Thoracic aorta (tissue), 2 donors: ENCODE data around the gene PCDH15. TPM values are rescaled to one million over a fixed set of nuclear protein-coding genes. Genes with fewer than 3 reads are reported as not detected.

ENCODE experiments used
- ATAC-seq: fragments of 150-250 bp; one replicate; pipeline ENCODE4 v1.8.0; 2017; ENCODE audit warnings: low read depth; ENCODE audit not compliant: insufficient number of reproducible peaks, low FRiP score
- DNase-seq: peaks from one replicate; pipeline ENCODE4 v3.0.0-alpha.2; 2020; ENCODE audit warnings: low spot score
- H3K27ac ChIP-seq, 2 donors: fragments of 200-600 bp; sonication (generic); 1 replicate in 1 of 2; 2 replicates in 1 of 2; pipeline ENCODE4 v1.5.1; 2016; ENCODE audit warnings: mild to moderate bottlenecking in 2 of 2, moderate library complexity in 2 of 2
- H3K27me3 ChIP-seq: fragments of 200-600 bp; sonication (generic); replicated peaks from 2 replicates; pipeline ENCODE4 v1.6.0; 2016; ENCODE audit warnings: mild to moderate bottlenecking; ENCODE audit not compliant: insufficient read depth
- H3K36me3 ChIP-seq: fragments of 200-600 bp; sonication (generic); one replicate; pipeline ENCODE4 v1.5.1; 2016
- H3K4me1 ChIP-seq, 2 donors: fragments of 200-600 bp; sonication (generic); 1 replicate in 1 of 2; 2 replicates in 1 of 2; pipeline versions ENCODE4 v1.5.1 to v1.6.0; 2016; ENCODE audit warnings: low read depth in 2 of 2, mild to moderate bottlenecking in 1 of 2; ENCODE audit not compliant: control insufficient read depth in 1 of 2
- H3K4me3 ChIP-seq: fragments of 200-600 bp; sonication (generic); 2 replicates; pipeline ENCODE4 v1.5.1; 2016; ENCODE audit warnings: mild to moderate bottlenecking
- H3K9me3 ChIP-seq: fragments of 200-600 bp; sonication (generic); 2 replicates; pipeline ENCODE4 v1.5.1; 2016
- total RNA-seq, 2 donors: library from RNA; depleted of rRNA; stranded (reverse); fragments of >200 nt; gene quantifications; one replicate each; pipeline versions ENCODE4 v1.1.0 to v1.2.3, GENCODE V29; 2016
- TF ChIP-seq, protein P1 (sequence below): fragments of 200-600 bp; sonication (generic); IDR thresholded peaks from one replicate; pipeline ENCODE4 v1.5.1; 2019; ENCODE audit warnings: antibody characterized with exemption

PCDH15 gene
- total RNA-seq, 2 donors from 2014 or later: 0.49 to 0.95 TPM

DNA sequence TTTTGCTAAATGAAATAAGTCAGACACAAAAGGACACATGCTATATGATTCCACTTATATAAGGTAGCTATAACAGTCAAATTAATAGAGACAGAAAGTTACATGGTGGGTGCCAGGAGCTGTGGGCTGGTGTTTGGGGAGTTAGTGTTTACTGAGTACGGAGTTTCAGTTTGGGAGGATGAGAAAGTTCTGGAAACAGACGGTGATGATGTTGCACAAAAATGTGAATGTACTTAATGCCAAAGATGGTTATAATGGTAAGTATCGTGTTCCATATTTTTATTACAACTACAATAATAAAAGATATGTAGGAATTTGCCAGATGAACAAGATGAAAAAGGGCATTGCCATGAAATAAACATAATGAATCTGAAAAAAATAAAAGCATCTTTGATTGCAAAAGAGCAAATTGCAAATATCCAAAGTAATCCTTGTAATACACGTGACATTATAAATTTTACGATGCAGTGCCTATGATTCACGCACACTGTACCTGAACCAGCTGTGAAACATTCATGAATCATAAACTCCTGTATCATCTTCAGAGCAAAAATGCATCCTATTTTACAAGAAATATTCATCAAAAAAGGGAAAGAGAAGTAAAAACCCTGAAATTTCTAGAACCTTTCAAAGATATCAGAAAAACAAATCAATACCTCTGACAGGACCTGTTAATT, 676.7 kb downstream of the PCDH15 start:
- Histone ChIP-seq H3K4me3 (no peak overlapping the region), H3K27me3 (no peaks in the 10 kb centered on the region), H3K27ac (no peak overlapping the region), H3K4me1 (no peaks in the 10 kb centered on the region), H3K36me3 (no peaks in the 10 kb centered on the region), H3K9me3 (no peaks in the 10 kb centered on the region)
- ATAC-seq (no peak), DNase-seq (no peak)
- TF ChIP-seq, protein P1, sequence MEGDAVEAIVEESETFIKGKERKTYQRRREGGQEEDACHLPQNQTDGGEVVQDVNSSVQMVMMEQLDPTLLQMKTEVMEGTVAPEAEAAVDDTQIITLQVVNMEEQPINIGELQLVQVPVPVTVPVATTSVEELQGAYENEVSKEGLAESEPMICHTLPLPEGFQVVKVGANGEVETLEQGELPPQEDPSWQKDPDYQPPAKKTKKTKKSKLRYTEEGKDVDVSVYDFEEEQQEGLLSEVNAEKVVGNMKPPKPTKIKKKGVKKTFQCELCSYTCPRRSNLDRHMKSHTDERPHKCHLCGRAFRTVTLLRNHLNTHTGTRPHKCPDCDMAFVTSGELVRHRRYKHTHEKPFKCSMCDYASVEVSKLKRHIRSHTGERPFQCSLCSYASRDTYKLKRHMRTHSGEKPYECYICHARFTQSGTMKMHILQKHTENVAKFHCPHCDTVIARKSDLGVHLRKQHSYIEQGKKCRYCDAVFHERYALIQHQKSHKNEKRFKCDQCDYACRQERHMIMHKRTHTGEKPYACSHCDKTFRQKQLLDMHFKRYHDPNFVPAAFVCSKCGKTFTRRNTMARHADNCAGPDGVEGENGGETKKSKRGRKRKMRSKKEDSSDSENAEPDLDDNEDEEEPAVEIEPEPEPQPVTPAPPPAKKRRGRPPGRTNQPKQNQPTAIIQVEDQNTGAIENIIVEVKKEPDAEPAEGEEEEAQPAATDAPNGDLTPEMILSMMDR: no peak

DNA sequence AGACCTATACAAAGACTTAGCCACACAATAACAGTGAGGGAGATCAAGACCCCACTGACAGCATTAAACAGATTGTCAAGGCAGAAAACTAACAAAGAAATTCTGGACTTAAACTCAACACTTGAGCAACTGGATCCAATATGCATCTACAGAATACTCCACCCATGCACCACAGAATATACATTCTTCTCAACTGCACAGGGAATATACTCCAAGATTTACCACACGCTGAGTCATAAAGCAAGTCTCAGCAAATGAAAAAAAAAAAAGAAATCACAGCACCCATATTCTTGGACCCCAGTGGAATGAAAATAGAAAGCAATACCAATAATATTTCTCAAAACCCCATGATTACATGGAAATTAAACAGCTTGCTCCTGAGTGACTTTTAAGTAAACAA, 680.2 kb downstream of the PCDH15 start:
- DNase-seq: no peak
- no peak overlapping the region for H3K4me3 ChIP-seq
- no peaks in the 10 kb centered on the region for H3K9me3 ChIP-seq
- no peak overlapping the region for H3K27ac ChIP-seq
- no peak for ATAC-seq
- TF ChIP-seq, protein P1: no peak
- no peaks in the 10 kb centered on the region for H3K27me3 ChIP-seq
- no peaks in the 10 kb centered on the region for H3K4me1 ChIP-seq
- no peaks in the 10 kb centered on the region for H3K36me3 ChIP-seq

DNA sequence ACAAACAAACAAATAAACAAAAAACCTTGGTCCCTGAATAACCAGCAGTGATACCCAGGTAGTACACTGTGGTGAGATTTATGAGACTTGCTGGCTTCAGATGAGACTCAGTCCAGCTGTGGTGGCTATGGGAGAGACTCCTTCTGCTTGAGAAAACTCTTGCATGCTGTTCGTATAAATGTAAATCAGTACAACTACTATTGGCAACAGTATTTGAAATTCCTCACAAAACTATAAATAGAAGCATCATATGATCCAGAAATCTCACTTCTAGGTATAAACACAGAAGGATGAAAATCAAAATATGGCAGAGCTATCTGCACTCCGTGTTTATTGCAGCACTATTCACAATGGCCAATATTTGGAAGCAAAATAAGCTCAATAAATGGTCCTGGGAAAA, 692.1 kb downstream of the PCDH15 start:
- no peak for DNase-seq
- Histone ChIP-seq H3K36me3 (no peaks in the 10 kb centered on the region), H3K27me3 (no peaks in the 10 kb centered on the region), H3K4me3 (no peak overlapping the region), H3K27ac (no peak overlapping the region), H3K4me1 (no peaks in the 10 kb centered on the region), H3K9me3 (no peaks in the 10 kb centered on the region)
- no peak for ATAC-seq
- TF ChIP-seq, protein P1: no peak

DNA sequence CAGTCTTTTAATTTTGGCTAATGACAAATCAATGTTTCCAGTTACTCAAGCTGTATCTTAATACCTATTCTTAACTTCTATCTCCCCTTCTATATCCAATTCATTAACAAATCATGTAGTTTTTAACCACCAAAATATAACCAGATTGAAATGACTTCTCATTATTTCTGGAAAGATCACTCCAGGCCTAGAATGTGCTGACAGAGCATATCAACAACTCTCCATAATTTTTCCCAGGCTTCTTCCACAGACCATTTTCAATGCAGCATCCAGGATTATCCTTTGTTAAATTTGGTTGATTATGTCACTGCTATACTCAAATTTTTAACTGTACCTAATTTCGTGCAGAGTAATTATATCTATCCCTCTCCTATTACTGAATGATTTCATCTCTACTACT, 704.1 kb downstream of the PCDH15 start:
- no peaks in the 10 kb centered on the region for H3K9me3 ChIP-seq
- ATAC-seq: no peak
- TF ChIP-seq, protein P1: no peak
- H3K4me3 ChIP-seq: no peak overlapping the region
- H3K36me3 ChIP-seq: no peaks in the 10 kb centered on the region
- H3K27me3 ChIP-seq: no peaks in the 10 kb centered on the region
- DNase-seq: no peak
- H3K4me1 ChIP-seq: no peaks in the 10 kb centered on the region
- no peak overlapping the region for H3K27ac ChIP-seq

DNA sequence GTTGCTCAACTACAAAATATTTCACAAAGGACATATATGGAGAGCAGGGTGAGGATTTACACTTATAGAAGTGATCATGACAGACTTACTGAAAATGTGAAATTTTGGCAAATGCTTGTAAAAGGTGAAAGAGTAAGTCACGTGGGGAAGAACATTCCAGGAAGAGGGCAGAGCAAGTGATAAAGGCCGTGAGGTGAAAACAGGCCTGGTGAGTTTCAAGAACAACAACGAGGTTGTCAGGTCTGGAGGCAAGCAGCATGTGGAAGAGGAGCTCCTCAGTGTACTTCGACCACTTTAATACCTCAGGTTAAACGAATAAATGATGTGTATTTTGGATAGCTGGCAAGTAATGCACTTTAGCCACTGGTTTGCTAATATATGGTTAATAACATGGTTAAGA, 706.7 kb downstream of the PCDH15 start:
- no peak overlapping the region for H3K4me3 ChIP-seq
- no peaks in the 10 kb centered on the region for H3K36me3 ChIP-seq
- H3K27me3 ChIP-seq: no peaks in the 10 kb centered on the region
- no peaks in the 10 kb centered on the region for H3K4me1 ChIP-seq
- H3K27ac ChIP-seq: no peak overlapping the region
- no peak for ATAC-seq
- no peak for DNase-seq
- no peaks in the 10 kb centered on the region for H3K9me3 ChIP-seq
- TF ChIP-seq, protein P1: no peak
